NK-92 treated with Interleukin-12 subunit alpha and Interleukin-12 subunit beta, amount 100 ng/mL, for 24 hours (cell line): ENCODE results near the gene RPA3.

Experiments
- DNase-seq: peaks from one replicate; lab custom pipeline; 2025; lab: John Stamatoyannopoulos, UW

The RPA3 gene

DNA sequence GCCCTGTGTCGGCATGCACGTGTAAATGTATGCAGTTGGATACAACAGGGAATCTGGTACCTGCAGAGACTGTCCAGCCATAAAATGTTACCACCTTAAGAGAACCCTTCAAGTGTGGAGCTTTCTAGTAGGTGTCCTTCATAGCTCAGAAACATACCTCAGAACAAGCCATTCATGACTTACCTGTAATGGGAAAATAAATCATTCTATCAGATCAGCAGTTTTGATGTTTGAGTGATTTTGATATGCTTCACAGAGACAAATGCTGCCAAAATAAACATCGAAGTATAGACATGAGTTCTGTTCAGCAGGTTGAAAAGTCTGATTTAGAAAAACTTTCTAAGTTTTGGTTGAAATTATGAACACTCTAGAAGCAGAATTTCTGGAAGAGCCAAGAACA is 111.4 kb downstream of the RPA3 start:
- DNase-seq = no peak

DNA sequence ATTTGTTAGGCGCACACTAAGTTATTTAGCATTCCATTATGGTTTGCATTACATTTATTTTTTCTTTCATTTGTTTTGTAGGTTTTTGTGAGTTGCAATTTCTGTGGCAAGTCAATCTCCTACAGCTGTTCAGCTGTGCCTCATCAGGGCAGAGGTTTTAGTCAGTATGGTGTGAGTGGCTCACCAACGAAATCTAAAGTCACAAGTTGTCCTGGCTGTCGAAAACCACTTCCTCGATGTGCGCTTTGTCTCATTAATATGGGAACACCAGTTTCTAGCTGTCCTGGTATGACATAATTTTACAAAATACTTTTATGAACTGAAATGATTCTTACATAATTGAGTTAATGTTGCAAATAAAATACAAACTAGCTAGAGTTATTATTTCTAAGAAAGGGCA is 122.2 kb downstream of the RPA3 start:
- peak; percentile 11 for DNase-seq

DNA sequence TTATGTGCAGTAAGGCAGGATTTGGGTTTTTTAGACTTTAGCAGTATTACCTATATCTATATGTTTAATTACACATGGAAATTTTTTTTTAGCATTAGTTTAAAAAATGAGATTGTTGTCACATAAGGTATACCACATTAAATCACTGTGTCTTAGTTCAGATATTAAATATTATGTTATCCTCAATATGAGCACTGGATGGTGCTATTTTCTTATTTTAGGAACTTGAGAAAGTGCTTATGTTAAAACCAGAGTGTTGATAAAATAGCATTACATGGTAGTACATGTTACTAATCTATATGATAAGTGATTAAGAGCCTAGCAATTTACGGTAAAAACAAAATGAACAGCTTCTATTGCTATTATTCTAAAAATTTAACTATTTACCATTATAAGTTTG is 123.0 kb downstream of the RPA3 start:
- no peak for DNase-seq
